Esophagus (tissue), 2 donors: ENCODE data around the gene TEP1. TPM values are rescaled to one million over a fixed set of nuclear protein-coding genes. Genes with fewer than 3 reads are reported as not detected.
"Not testable (repeated sequence)": the region's sequence is repeated elsewhere in the genome, so short reads cannot be mapped to it uniquely, and the experiment has no call there.

Source experiments
- H3K27ac ChIP-seq, 2 donors: one replicate each; pipeline ENCODE4 v1.5.1; 2013; ENCODE audit warnings: low read depth in 2 of 2, mild to moderate bottlenecking in 2 of 2, inconsistent platforms in 1 of 2, low read length in 1 of 2, moderate library complexity in 1 of 2
- H3K27me3 ChIP-seq, 2 donors: one replicate each; pipeline ENCODE4 v1.6.1; 2013; ENCODE audit warnings: low read length in 2 of 2, control low read depth in 1 of 2, mild to moderate bottlenecking in 1 of 2; ENCODE audit not compliant: insufficient read depth in 2 of 2, control insufficient read depth in 1 of 2
- H3K36me3 ChIP-seq, 2 donors: one replicate each; pipeline ENCODE4 v1.6.1; 2013; ENCODE audit warnings: low read length in 1 of 2; ENCODE audit not compliant: control insufficient read depth in 2 of 2, insufficient read depth in 2 of 2
- H3K4me1 ChIP-seq, 2 donors: one replicate each; pipeline ENCODE4 v1.6.1; 2013; ENCODE audit warnings: low read length in 1 of 2; ENCODE audit not compliant: control insufficient read depth in 2 of 2, insufficient read depth in 2 of 2
- H3K4me3 ChIP-seq, 2 donors: one replicate each; pipeline ENCODE4 v1.5.1; 2013; ENCODE audit warnings: low read length in 2 of 2, mild to moderate bottlenecking in 2 of 2, low read depth in 1 of 2, moderate library complexity in 1 of 2
- H3K9me3 ChIP-seq, 2 donors: one replicate each; pipeline ENCODE4 v1.6.1; 2013; ENCODE audit warnings: mild to moderate bottlenecking in 2 of 2, low read depth in 1 of 2, low read length in 1 of 2, moderate library complexity in 1 of 2; ENCODE audit not compliant: control insufficient read depth in 2 of 2, insufficient read depth in 1 of 2
- WGBS, 2 donors: extraction: QIAGEN DNeasy Blood & Tissue Kit; methylation state at CpG; one replicate each; pipeline ENCODE4 v1.1.7; 2013; 5-methylcytosine and 5-hydroxymethylcytosine counted together
- polyA plus RNA-seq, 2 donors: library from polyadenylated mRNA; stranded (reverse); fragments of 200-250 nt; gene quantifications; one replicate each; pipeline ENCODE4 v1.2.3, GENCODE V29; 2013
- donor health status: healthy with polysubstance abuse.
- donor health status: Bipolar disorder and iron deficiency.

Gene TEP1
- polyA plus RNA-seq, 2 donors = 7.9 to 14.6 TPM

- Histone ChIP-seq H3K27me3 (no peaks in the 10 kb centered on the region), H3K4me1 (no peaks in the 10 kb centered on the region), H3K36me3 (peaks cover 48 to 76% of the 10 kb centered on the region in 2 donors), H3K4me3 (no peak overlapping the region), H3K27ac (no peak overlapping the region), H3K9me3 (no peaks in the 10 kb centered on the region)
- WGBS, 2 donors = 92 to 93% methylated on average over 12 of the region's 12 CpGs
These were observed 30.8 kb downstream of the TEP1 start for GRCh38 chr14:20382526-20382925.

- Histone ChIP-seq H3K27ac (no peak overlapping the region), H3K4me1 (no peaks in the 10 kb centered on the region), H3K27me3 (no peaks in the 10 kb centered on the region), H3K4me3 (no peak overlapping the region), H3K9me3 (no peaks in the 10 kb centered on the region), H3K36me3 (peaks cover 47 to 78% of the 10 kb centered on the region in 2 donors)
- 83 to 87% methylated on average over 7 of the region's 7 CpGs for WGBS, 2 donors
These were observed 32.0 kb downstream of the TEP1 start for GRCh38 chr14:20381341-20381740.

GRCh38 chr14:20380681-20381080 is 32.6 kb downstream of the TEP1 start:
- no peak overlapping the region for H3K4me3 ChIP-seq
- H3K4me1 ChIP-seq = no peaks in the 10 kb centered on the region
- WGBS, 2 donors = 90 to 91% methylated on average over 6 of the region's 6 CpGs
- H3K27me3 ChIP-seq = no peaks in the 10 kb centered on the region
- peaks cover 46 to 84% of the 10 kb centered on the region in 2 donors for H3K36me3 ChIP-seq
- H3K9me3 ChIP-seq = no peaks in the 10 kb centered on the region
- H3K27ac ChIP-seq = no peak overlapping the region

- Histone ChIP-seq H3K4me1 (no peaks in the 10 kb centered on the region), H3K27ac (no peak overlapping the region)
- whole genome bisulfite sequencing, 2 donors = 42 to 53% methylated on average over 1 of the region's 1 CpG
These were observed 33.6 kb downstream of the TEP1 start for GRCh38 chr14:20379743-20380142.

GRCh38 chr14:20377171-20377570 is 36.1 kb downstream of the TEP1 start:
- Histone ChIP-seq H3K36me3 (peaks cover 41 to 77% of the 10 kb centered on the region in 2 donors), H3K4me3 (no peak overlapping the region), H3K4me1 (no peaks in the 10 kb centered on the region), H3K27me3 (no peaks in the 10 kb centered on the region), H3K9me3 (no peaks in the 10 kb centered on the region), H3K27ac (no peak overlapping the region)
- WGBS, 2 donors = 97 to 100% methylated on average over 2 of the region's 2 CpGs

More at GRCh38 chr14:20379743-20380142, 33.6 kb downstream of the TEP1 start:
- Histone ChIP-seq H3K9me3 (no peaks in the 10 kb centered on the region), H3K27me3 (no peaks in the 10 kb centered on the region), H3K4me3 (no peak overlapping the region), H3K36me3 (peaks cover 43 to 83% of the 10 kb centered on the region in 2 donors)

- H3K36me3 ChIP-seq = peaks cover 35 to 73% of the 10 kb centered on the region in 2 donors
- no peaks in the 10 kb centered on the region for H3K9me3 ChIP-seq
These were observed 37.2 kb downstream of the TEP1 start for GRCh38 chr14:20376071-20376588.

GRCh38 chr14:20375471-20375870 is 37.8 kb downstream of the TEP1 start:
- Histone ChIP-seq H3K27me3 (no peaks in the 10 kb centered on the region), H3K27ac (no peak overlapping the region), H3K4me1 (no peaks in the 10 kb centered on the region), H3K9me3 (no peaks in the 10 kb centered on the region), H3K4me3 (no peak overlapping the region), H3K36me3 (peaks cover 32 to 71% of the 10 kb centered on the region in 2 donors)
- 75 to 79% methylated on average over 3 of the region's 3 CpGs for WGBS, 2 donors

More at GRCh38 chr14:20376071-20376588, 37.2 kb downstream of the TEP1 start:
- no peak overlapping the region for H3K4me3 ChIP-seq
- H3K27me3 ChIP-seq = no peaks in the 10 kb centered on the region
- no peak overlapping the region for H3K27ac ChIP-seq
- H3K4me1 ChIP-seq = no peaks in the 10 kb centered on the region
- WGBS, 2 donors = 82 to 92% methylated on average over 12 of the region's 12 CpGs

GRCh38 chr14:20372796-20373195 is 40.5 kb downstream of the TEP1 start:
- 84 to 93% methylated on average over 5 of the region's 5 CpGs for WGBS, 2 donors
- no peaks in the 10 kb centered on the region for H3K27me3 ChIP-seq
- H3K36me3 ChIP-seq = peaks cover 25 to 54% of the 10 kb centered on the region in 2 donors
- no peak overlapping the region for H3K27ac ChIP-seq
- H3K4me3 ChIP-seq = no peak overlapping the region
- no peaks in the 10 kb centered on the region for H3K9me3 ChIP-seq
- no peaks in the 10 kb centered on the region for H3K4me1 ChIP-seq

- Histone ChIP-seq H3K27ac (no peak overlapping the region), H3K4me3 (no peak overlapping the region)
These were observed 47.4 kb downstream of the TEP1 start for GRCh38 chr14:20365928-20366327.

GRCh38 chr14:20358474-20358873 is 54.8 kb downstream of the TEP1 start:
- H3K27ac ChIP-seq, H3K9me3 ChIP-seq, H3K36me3 ChIP-seq, H3K27me3 ChIP-seq, H3K4me1 ChIP-seq, H3K4me3 ChIP-seq: not testable (repeated sequence)
- WGBS, 2 donors = 59 to 73% methylated on average over 3 of the region's 3 CpGs

More at GRCh38 chr14:20365928-20366327, 47.4 kb downstream of the TEP1 start:
- Histone ChIP-seq H3K9me3 (no peaks in the 10 kb centered on the region), H3K27me3 (no peaks in the 10 kb centered on the region), H3K4me1 (no peaks in the 10 kb centered on the region), H3K36me3 (peaks cover 6 to 15% of the 10 kb centered on the region in 2 donors)
